ENCODE data around the gene HNRNPC.

HNRNPC gene

GRCh38 chr14:21203470-21204166 lies 65.6 kb downstream of the HNRNPC start:
- no peaks in the 10 kb centered on the region for H3K27me3 ChIP-seq
- H3K27ac ChIP-seq, result no peak overlapping the region
- H3K4me1 ChIP-seq, result no peaks in the 10 kb centered on the region
- peaks cover 27 to 44% (median 28%) of the 10 kb centered on the region in 3 donors for H3K36me3 ChIP-seq
- intact Hi-C loops (cut with DNase I; ENCODE audit: low total_unique reads), result no loop called here
- H3K9me3 ChIP-seq, result no peaks in the 10 kb centered on the region
- TF ChIP-seq CTCF (IDR thresholded peaks at IDR 0.05), result no peak
- DNase-seq, result no peak
- H3K4me3 ChIP-seq, result no peak overlapping the region

- no peaks in the 10 kb centered on the region for H3K9me3 ChIP-seq
- H3K4me3 ChIP-seq, result no peak overlapping the region
- H3K36me3 ChIP-seq, result peaks cover 19 to 39% (median 24%) of the 10 kb centered on the region in 3 donors
- H3K27me3 ChIP-seq, result no peaks in the 10 kb centered on the region
- no peak overlapping the region for H3K27ac ChIP-seq
- no peak for TF ChIP-seq CTCF (IDR thresholded peaks at IDR 0.05)
- no peaks in the 10 kb centered on the region for H3K4me1 ChIP-seq
- DNase-seq, result no peak
- intact Hi-C loops (cut with DNase I; ENCODE audit: low total_unique reads), result no loop called here
Observed at GRCh38 chr14:21202463-21203358, 66.5 kb downstream of the HNRNPC start.

GRCh38 chr14:21201732-21202462 lies 67.3 kb downstream of the HNRNPC start:
- Histone ChIP-seq H3K27me3 (no peaks in the 10 kb centered on the region), H3K36me3 (peaks cover 11 to 32% (median 19%) of the 10 kb centered on the region in 3 donors), H3K9me3 (peaks cover 0 to 6% (median 2%) of the 10 kb centered on the region in 3 donors), H3K4me3 (no peak overlapping the region), H3K27ac (no peak overlapping the region), H3K4me1 (no peaks in the 10 kb centered on the region)
- no peak for DNase-seq
- intact Hi-C loops (cut with DNase I; ENCODE audit: low total_unique reads), result no loop called here
- no peak for TF ChIP-seq CTCF (IDR thresholded peaks at IDR 0.05)

GRCh38 chr14:21200752-21201461 lies 68.3 kb downstream of the HNRNPC start:
- H3K27me3 ChIP-seq, result no peaks in the 10 kb centered on the region
- peaks cover 10 to 23% (median 14%) of the 10 kb centered on the region in 3 donors for H3K36me3 ChIP-seq
- peaks cover 0 to 6% (median 5%) of the 10 kb centered on the region in 3 donors for H3K9me3 ChIP-seq
- DNase-seq, result no peak
- no peaks in the 10 kb centered on the region for H3K4me1 ChIP-seq
- no peak for TF ChIP-seq CTCF (IDR thresholded peaks at IDR 0.05)
- no peak overlapping the region for H3K4me3 ChIP-seq
- intact Hi-C loops (cut with DNase I; ENCODE audit: low total_unique reads), result no loop called here
- H3K27ac ChIP-seq, result no peak overlapping the region
